ENCODE results near the gene PHKG2.
"Not testable (repeated sequence)": the region's sequence is repeated elsewhere in the genome, so short reads cannot be mapped to it uniquely, and the experiment has no call there.

Gene PHKG2, protein sequence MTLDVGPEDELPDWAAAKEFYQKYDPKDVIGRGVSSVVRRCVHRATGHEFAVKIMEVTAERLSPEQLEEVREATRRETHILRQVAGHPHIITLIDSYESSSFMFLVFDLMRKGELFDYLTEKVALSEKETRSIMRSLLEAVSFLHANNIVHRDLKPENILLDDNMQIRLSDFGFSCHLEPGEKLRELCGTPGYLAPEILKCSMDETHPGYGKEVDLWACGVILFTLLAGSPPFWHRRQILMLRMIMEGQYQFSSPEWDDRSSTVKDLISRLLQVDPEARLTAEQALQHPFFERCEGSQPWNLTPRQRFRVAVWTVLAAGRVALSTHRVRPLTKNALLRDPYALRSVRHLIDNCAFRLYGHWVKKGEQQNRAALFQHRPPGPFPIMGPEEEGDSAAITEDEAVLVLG

DNA sequence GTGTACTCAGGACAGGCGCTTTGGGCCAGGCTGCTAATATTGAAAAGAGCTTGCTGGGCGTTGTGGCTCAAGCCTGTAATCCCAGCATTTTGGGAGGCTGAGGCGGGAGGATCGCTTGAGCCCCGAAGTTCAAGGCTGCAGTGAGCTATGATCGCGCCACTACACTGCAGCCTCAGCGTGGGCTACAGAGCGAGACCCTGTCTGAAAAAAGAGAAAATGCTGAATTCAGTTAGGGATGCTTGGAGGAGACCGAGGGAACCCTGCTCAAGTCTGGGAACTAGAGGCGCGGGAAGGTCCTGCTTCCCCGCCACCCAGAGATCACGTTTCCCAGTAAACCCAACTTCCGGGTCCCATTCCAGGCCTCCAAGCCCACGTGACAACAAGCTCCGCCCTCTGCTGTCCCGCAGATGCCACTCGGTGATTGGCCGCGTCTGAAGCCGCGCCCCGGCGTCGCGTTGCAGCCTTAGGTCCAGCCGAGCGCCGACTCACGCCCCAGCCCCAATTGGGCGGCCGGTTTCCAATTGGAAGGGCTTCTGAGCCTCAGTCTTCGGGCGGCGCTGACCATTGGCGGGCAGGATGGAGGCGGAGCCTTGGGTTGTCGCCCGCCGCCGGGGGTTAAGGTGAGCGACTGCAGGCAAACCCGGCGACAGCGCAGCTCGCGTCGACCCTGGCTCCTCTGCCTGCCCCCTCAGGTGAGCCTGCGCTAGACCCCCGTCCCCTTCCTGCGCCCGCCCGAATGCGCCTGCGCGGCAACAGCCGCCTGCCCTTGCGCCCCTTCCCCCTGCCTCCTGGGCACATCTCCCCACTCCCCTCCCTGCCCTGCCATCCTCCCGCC lies at the start of gene PHKG2:
PHKG2 (plus strand) TSS at position 627 of the 835 bp plus-strand sequence. CDS start 396 bp downstream, outside the sequence.
- peak; percentile 96 for DNase-seq (ENCODE audit: low spot score)

DNA sequence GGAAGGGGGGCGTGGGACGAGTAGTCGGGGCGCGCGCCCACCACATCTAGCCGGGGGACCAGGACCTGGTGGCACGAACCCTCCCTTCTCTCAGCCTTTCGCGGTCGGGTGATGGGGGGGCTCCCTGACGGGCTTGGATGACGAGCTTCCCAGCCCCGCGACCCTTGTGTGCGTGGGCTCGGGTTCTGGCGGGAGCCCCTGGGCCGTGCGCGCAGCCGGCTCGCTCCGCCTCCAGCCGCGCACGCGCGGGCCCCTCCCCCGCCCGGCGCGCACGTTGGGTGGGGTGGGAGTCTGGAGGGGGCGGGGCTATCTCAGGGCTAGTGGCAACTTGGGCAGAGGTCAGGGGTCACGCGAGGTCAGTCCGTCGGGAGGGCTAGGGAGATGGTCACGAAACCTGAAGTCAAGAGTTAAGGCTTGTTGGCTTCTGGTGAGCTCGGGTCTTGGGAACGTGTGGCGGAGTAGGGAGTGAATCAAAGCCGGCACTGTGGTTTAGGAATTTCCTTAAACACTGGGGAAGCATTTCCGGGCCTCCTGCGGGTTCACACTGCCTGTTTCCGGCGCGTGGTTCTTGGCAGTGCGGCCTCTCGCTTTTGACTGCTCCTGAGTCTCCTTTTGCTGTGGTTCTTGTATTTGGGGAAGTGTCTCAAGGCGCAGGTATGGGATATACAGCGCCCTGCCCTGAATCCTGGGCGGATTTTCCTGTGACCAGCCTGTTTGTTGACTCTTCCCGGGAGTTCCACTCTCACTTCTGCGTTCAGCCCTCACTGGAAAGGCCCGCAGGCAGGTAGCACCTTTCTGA lies 49.2 kb upstream of the PHKG2 start, which contains the start of gene SRCAP:
SRCAP (plus strand) TSS at position 356 of the 799 bp plus-strand sequence. CDS start 1,654 bp downstream, outside the sequence.
- peak; percentile 81 for DNase-seq (ENCODE audit: low spot score)

DNA sequence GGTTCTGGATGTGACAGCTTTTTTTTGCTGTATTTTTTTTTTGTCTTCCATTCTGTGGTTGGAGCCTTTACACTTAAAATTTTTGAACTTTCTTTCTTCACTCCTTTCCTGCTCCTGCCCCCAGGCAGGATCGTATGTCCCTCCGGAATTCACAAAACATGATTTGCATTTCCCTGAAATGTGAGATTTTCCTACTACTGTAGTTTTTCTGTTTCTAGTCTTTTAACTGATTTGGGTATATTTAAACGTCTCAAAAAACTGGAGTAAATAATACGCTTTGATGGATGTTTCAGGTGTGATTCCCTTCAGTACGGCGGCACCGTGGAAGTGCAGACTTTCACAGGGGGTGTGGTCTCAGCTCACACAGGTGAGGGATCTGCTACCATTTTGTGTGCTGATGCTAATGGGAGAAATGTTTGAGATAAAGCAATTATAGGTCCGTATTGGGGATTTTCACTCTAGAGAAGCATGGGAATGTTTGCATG lies 48.6 kb upstream of the PHKG2 start:
- DNase-seq (ENCODE audit: low spot score): no peak

DNA sequence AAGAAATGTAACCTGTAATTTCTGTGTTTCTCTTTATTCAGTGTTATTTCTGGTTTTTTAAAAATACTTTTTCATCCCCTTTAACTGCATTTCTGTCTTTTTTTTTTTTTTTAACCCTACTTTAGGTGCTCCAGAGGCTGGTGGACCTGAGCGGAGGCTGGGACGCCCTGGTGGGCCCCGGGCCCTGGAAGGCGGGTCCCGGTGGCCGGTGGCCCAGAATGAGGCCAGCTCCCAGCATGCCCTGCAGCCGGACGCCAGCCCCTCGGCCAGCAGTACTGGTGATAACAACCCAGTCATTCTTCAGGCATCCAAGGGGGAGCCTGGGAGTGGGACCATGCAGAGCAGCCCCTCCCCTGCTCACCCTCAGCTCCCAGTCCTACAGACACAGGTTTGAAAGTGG lies 47.7 kb upstream of the PHKG2 start:
- DNase-seq (ENCODE audit: low spot score): no peak

DNA sequence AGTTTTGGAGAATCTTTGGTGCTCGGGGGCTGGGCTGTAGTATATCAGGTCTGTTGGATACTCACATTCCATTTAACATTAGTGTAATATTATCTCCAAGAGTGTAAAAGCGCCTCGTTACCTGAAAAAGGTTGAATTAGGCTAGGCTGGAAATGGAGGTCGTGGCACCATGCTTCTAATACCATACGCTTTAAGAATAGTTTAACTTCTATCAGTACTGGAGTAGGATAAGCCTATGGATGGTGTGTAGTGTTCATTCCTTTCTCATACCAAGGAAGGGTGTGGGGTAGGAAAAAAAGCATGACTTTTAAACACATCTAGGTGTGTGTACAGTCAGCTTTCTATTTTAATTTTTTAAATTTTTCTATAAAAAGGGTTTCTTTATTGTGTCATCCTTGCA lies 47.3 kb upstream of the PHKG2 start:
- no peak for DNase-seq (ENCODE audit: low spot score)

DNA sequence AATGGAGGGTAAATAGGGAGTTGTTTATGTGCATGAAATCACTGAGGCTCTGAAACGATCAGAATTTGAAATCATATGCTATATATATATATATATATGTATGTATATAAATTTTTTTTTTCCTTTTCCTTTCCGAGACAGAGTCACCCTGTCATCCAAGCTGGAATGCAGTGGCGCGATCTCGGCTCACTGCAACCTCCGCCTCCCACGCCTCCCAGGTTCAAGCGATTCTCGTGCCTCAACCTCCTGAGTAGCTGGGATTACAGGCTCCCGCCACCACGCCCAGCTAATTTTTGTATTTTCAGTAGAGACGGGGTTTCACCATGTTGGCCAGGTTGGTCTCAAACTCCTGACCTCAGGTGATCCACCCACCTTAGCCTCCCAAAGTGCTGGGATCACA lies 45.2 kb upstream of the PHKG2 start:
- DNase-seq (ENCODE audit: low spot score): not testable (repeated sequence)

DNA sequence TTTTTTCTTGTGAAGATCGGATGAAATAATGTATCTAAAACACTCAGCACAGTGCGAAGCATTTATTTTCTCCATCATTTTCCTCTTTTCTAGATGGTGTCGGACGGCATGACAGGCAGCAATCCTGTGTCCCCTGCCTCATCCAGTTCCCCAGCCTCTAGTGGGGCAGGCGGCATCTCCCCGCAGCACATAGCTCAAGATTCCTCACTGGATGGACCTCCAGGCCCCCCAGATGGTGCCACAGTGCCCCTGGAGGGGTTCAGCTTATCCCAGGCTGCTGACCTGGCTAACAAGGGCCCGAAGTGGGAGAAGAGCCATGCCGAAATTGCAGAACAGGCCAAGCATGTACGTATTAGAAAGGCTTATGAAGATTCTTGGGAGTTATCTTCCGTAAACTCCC lies 44.3 kb upstream of the PHKG2 start:
- DNase-seq (ENCODE audit: low spot score): no peak

DNA sequence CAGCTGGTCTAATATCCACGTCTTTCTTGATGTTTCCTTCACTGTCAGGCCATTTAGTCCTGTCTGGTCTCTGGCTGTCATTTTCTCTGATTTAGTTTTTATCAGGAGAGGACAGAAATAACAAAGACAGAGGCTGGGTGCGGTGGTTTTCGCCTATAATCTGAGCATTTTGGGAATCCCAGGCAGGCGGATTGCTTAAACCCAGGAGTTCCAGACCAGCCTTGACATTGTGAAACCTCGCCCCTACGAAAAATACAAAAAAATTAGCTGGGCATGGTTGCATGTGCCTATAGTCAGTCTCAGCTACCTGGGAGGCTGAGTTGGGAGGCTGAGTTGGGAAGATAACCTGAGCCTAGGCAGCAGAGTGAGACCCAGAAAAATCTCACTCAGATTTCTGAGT lies 42.2 kb upstream of the PHKG2 start:
- no peak for DNase-seq (ENCODE audit: low spot score)

DNA sequence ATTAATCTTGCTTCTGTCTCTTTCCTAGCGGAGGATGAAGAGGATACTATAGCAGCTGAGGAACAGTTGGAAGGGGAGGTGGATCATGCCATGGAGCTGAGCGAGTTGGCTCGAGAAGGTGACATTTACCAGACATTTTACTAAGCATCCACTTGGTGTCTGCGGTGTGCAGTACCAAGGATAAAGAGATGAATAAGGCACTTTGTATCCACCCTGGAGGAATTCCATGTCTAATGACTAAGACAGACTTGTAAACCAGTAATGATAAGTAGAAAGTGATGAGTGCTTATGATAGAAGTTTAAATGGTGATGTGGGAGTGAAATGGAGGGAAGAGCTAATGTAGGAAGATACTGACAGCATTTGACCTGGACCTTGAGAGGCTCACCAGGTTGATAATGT lies 37.3 kb upstream of the PHKG2 start:
- no peak for DNase-seq (ENCODE audit: low spot score)

DNA sequence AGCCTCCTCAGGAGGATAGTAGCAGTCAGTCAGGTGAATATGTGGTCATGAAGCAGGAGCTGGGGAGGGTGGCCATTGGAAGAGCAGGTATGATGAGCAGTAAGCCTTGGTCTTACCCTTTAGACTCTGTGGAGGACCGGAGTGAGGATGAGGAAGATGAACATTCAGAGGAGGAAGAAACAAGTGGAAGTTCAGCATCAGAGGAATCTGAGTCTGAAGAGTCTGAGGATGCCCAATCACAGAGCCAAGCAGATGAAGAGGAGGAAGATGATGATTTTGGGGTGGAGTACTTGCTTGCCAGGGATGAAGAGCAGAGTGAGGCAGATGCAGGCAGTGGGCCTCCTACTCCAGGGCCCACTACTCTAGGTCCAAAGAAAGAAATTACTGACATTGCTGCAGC lies 36.5 kb upstream of the PHKG2 start:
- no peak for DNase-seq (ENCODE audit: low spot score)

DNA sequence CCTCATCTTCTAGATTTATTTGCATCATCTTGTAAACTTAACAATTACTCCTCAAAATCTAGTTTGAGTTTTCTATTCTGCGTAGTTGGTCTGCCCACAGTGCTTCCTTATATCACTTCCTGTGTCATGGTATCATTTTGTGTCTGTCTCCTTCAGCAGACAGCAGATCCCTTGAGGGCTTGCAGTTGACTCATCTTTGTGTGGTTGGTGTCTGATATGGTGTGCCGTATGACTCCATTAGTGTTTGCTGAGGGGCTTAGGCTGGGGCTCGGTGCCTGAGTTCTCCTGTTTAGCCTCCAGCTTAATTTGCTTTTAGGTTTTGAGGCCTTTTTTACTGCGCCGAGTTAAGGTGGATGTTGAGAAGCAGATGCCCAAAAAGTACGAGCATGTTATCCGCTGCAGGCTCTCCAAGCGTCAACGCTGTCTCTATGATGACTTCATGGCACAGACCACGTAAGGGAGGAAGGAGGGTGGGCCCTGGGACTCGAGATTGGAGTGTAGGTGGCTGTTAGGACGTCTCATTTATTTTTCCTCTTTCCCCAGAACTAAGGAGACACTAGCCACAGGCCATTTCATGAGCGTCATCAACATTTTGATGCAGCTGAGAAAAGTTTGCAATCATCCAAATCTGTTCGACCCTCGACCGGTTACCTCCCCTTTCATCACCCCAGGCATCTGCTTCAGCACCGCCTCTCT lies 32.3 kb upstream of the PHKG2 start:
- peak; percentile 35 for DNase-seq (ENCODE audit: low spot score)

DNA sequence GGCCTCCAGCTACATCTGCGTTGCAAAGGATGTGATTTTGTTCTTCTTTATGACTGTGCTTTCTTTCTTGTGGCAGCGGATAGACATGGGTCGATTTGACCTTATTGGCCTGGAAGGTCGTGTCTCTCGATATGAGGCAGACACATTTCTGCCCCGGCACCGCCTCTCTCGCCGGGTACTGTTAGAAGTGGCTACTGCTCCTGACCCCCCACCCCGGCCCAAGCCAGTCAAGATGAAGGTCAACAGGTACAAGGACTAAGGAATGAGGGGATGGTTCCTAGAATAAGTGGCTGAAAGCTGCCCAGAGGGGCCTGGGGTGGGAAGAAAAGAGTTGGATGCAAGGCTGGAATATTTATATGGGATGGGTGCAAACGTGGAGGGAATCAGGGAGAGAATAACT lies 28.1 kb upstream of the PHKG2 start:
- DNase-seq (ENCODE audit: low spot score): no peak

DNA sequence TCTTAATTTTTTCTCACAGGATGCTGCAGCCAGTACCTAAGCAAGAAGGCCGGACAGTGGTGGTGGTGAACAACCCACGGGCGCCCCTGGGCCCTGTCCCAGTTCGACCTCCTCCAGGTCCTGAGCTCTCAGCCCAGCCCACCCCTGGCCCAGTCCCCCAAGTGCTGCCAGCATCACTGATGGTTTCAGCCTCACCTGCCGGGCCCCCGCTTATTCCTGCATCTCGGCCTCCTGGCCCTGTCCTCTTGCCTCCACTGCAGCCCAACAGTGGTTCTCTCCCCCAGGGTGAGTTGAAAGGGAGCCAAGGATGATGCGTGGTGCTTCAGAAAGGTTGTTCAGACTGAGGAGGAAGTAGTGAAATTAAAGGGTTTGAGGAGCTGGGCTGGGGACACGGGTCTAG lies 27.5 kb upstream of the PHKG2 start:
- DNase-seq (ENCODE audit: low spot score): no peak

DNA sequence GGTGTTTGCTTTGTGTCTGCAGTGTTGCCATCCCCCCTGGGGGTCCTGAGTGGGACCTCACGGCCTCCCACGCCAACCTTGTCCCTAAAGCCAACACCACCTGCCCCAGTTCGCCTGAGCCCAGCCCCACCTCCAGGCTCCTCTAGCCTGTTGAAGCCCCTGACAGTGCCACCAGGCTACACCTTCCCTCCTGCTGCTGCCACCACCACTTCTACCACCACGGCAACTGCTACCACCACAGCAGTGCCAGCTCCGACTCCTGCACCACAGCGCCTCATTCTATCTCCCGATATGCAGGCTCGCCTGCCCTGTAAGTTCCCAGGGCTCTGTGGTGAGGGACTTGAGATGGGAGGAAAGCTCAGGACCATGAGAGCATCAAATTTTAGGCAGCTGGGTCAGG lies 27.1 kb upstream of the PHKG2 start:
- DNase-seq (ENCODE audit: low spot score): no peak

DNA sequence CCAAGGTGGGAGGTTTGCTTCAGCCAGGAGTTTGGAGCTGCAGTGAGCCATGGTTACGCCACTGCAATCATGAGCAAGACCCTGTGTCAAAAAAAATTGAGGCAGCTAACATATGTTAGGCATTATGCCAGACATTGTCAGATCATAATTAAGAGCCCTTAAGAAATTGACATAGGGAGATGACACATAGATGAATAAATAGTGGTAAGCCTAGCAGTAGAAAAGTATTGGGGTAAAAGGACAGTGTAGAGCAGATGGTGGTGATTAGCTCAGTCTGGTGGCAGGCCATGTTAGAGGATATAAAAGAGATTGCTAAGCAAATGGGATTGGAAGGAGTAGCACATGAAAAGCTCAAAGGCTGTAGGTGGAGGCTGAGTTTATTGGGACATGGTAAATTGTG lies 26.6 kb upstream of the PHKG2 start:
- DNase-seq (ENCODE audit: low spot score): no peak

DNA sequence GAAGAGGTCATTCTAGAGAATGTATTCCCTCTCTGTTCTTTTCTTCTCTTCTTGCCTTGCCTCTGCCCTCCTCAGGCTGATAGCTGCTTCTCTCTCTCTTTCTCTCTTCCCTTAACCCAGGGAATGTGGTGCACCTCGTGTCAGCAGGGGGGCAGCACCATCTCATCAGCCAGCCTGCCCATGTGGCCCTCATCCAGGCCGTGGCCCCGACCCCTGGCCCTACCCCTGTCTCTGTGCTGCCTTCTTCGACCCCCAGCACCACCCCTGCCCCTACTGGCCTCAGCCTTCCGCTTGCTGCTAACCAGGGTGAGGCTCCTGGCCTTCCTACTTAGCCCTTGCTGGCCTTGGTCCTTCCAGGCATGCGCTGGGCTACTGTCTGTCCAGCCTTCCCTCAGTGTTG lies 25.8 kb upstream of the PHKG2 start:
- no peak for DNase-seq (ENCODE audit: low spot score)

DNA sequence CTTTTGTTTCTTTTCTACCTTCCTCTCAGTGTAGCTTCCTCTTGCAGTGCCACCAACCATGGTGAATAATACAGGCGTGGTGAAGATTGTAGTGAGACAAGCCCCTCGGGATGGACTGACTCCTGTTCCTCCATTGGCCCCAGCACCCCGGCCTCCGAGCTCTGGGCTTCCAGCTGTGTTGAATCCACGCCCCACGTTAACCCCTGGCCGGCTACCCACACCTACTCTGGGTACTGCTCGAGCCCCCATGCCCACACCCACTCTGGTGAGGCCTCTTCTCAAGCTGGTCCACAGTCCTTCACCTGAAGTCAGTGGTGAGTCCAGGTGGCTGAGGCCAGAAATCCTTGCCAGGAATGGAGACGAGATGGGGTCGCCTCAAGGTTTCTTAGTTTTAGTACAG lies 25.3 kb upstream of the PHKG2 start:
- DNase-seq (ENCODE audit: low spot score): no peak

DNA sequence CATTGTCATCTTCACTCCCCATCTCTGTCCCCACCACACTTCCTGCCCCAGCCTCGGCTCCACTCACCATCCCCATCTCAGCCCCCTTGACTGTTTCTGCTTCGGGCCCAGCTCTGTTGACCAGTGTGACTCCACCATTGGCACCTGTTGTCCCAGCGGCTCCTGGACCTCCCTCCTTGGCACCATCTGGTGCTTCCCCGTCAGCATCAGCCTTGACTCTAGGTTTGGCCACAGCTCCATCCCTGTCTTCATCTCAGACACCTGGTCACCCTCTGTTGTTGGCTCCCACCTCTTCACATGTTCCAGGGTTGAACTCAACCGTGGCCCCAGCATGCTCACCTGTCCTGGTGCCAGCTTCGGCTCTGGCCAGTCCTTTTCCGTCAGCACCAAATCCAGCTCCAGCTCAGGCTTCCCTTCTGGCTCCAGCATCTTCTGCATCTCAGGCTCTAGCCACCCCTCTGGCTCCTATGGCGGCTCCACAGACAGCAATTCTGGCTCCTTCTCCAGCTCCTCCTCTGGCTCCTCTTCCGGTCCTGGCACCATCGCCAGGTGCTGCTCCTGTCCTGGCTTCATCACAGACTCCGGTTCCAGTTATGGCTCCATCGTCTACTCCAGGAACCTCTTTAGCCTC lies 24.4 kb upstream of the PHKG2 start:
- DNase-seq (ENCODE audit: low spot score): no peak

DNA sequence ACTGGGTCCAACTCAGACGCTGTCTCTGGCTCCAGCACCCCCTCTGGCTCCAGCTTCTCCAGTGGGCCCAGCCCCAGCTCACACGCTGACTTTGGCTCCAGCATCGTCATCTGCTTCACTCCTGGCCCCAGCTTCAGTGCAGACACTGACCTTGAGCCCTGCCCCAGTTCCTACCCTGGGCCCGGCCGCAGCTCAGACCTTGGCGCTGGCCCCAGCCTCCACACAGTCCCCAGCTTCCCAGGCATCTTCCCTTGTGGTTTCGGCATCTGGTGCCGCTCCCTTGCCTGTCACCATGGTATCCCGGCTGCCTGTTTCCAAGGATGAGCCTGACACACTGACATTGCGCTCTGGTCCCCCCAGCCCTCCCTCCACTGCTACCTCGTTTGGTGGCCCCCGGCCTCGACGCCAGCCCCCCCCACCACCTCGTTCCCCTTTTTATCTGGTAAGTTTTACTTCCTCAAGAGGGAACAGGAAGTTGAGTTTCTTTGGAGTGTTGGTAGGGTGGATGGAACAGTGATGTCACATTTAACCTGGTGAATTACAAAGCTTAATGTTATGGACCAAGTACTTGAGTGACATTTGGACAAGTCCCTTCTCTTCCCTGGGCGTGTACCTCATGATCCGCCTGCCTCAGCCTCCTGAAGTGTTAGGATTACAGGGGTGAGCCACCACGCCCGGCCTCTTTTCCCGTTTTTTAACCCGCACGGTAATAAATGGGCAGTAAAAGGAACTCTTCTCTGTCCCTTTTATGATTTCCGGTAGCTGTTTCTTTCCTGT lies 23.4 kb upstream of the PHKG2 start:
- no peak for DNase-seq (ENCODE audit: low spot score)

DNA sequence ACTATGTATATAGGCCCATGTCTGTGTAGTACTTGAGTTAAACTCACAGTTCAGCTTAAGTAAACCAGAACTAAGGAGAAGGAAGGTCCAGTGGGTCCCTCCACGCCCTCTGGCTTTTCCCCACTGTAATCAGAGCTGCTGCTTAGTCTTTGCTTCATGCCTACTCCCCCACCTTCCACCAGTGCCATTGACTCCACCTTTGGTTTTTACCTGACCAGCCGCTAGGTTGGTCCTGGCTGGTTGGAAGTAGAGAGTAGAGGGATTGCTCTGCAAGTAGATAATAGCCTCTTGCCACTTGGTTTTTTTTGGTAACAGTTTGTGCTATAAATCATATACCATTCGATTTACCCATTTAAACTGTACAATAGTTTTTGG lies 22.8 kb upstream of the PHKG2 start:
- no peak for DNase-seq (ENCODE audit: low spot score)
